NCI-H510A (cell line): Measurements from ENCODE around the gene SLC44A5.
A peak's percentile ranks its signal among the peaks of the same experiment; 100 is the strongest.
"Not testable (repeated sequence)": the region's sequence is repeated elsewhere in the genome, so short reads cannot be mapped to it uniquely, and the experiment has no call there.

Experiments used
- DNase-seq: peaks from one replicate; lab custom pipeline; 2025; lab: John Stamatoyannopoulos, UW

Gene SLC44A5

GRCh38 chr1:75520862-75521475 lies 89.9 kb downstream of the SLC44A5 start:
- DNase-seq: no peak

- no peak for DNase-seq
Measured at GRCh38 chr1:75519651-75520427, 91.1 kb downstream of the SLC44A5 start.

- DNase-seq: no peak
Measured at GRCh38 chr1:75518686-75519085, 92.2 kb downstream of the SLC44A5 start.

GRCh38 chr1:75514270-75514669 lies 96.6 kb downstream of the SLC44A5 start:
- DNase-seq: no peak

- DNase-seq: no peak
Measured at GRCh38 chr1:75506976-75507375, 103.9 kb downstream of the SLC44A5 start.

- no peak for DNase-seq
Measured at GRCh38 chr1:75503221-75503974, 107.5 kb downstream of the SLC44A5 start.

- DNase-seq: no peak
Measured at GRCh38 chr1:75502776-75503175, 108.1 kb downstream of the SLC44A5 start.

GRCh38 chr1:75501577-75502295 lies 109.2 kb downstream of the SLC44A5 start:
- no peak for DNase-seq

- DNase-seq: no peak
Measured at GRCh38 chr1:75492011-75492410, 118.9 kb downstream of the SLC44A5 start.

GRCh38 chr1:75487399-75487798 lies 123.5 kb downstream of the SLC44A5 start:
- DNase-seq: no peak

GRCh38 chr1:75484789-75485188 lies 126.1 kb downstream of the SLC44A5 start:
- DNase-seq: no peak

GRCh38 chr1:75482951-75483350 lies 128.0 kb downstream of the SLC44A5 start:
- DNase-seq: peak; percentile 5

GRCh38 chr1:75476486-75476885 lies 134.4 kb downstream of the SLC44A5 start:
- DNase-seq: not testable (repeated sequence)

- DNase-seq: no peak
Measured at GRCh38 chr1:75475696-75476095, 135.2 kb downstream of the SLC44A5 start.

GRCh38 chr1:75472971-75473603 lies 137.8 kb downstream of the SLC44A5 start:
- no peak for DNase-seq

GRCh38 chr1:75472089-75472970 lies 138.6 kb downstream of the SLC44A5 start:
- no peak for DNase-seq

GRCh38 chr1:75471252-75471651 lies 139.7 kb downstream of the SLC44A5 start:
- DNase-seq: no peak

GRCh38 chr1:75470448-75470847 lies 140.5 kb downstream of the SLC44A5 start:
- DNase-seq: no peak

GRCh38 chr1:75469586-75470173 lies 141.2 kb downstream of the SLC44A5 start:
- no peak for DNase-seq

- DNase-seq: no peak
Measured at GRCh38 chr1:75461808-75462325, 149.0 kb downstream of the SLC44A5 start.
